Ovary (tissue), 9 donors: ENCODE measurements around the gene MED31. TPM values are rescaled to one million over a fixed set of nuclear protein-coding genes. Genes with fewer than 3 reads are reported as not detected.

Experiments used
- DNase-seq, 5 donors: peaks; one replicate each; pipeline ENCODE4 v3.0.0-alpha.2; 2019 to 2020
- H3K27ac ChIP-seq, 2 donors: fragments of 200-600 bp; one replicate each; pipeline versions ENCODE4 v1.5.1 to v1.8.0; 2019 to 2022
- H3K27me3 ChIP-seq: fragments of 200-600 bp; one replicate; pipeline ENCODE4 v1.8.0; 2022
- H3K36me3 ChIP-seq: fragments of 200-600 bp; sonication (generic); one replicate; pipeline ENCODE4 v1.5.1; 2019
- H3K4me1 ChIP-seq: one replicate; pipeline ENCODE4 v1.8.1; 2013; ENCODE audit warnings: mild to moderate bottlenecking, moderate library complexity; ENCODE audit not compliant: insufficient read depth
- H3K4me3 ChIP-seq: fragments of 200-600 bp; sonication (generic); one replicate; pipeline ENCODE4 v1.5.1; 2017
- H3K9me3 ChIP-seq, 2 donors: fragments of 200-600 bp in 1 of 2; sonication (generic) in 1 of 2; one replicate each; pipeline versions ENCODE4 v1.5.1 to v1.8.1; 2013 to 2019; ENCODE audit warnings: mild to moderate bottlenecking in 1 of 2, moderate library complexity in 1 of 2
- CTCF ChIP-seq, 3 donors: fragments of 450-650 bp in 2 of 3; fragments of 200-600 bp in 1 of 3; IDR thresholded peaks; one replicate each; pipeline versions ENCODE4 v1.5.1 to v1.8.0; 2016 to 2022; ENCODE audit warnings: antibody characterized with exemption in 3 of 3, mild to moderate bottlenecking in 1 of 3
- EP300 ChIP-seq: sonication (generic); formaldehyde crosslinking; IDR thresholded peaks from one replicate; pipeline ENCODE4 v1.6.1; 2017; ENCODE audit warnings: antibody characterized with exemption
- POLR2A ChIP-seq: fragments of 450-650 bp; IDR thresholded peaks from one replicate; pipeline ENCODE4 v1.6.1; 2017; ENCODE audit warnings: antibody characterized with exemption, mild to moderate bottlenecking, moderate library complexity
- WGBS, 3 donors: extraction: QIAGEN DNeasy Blood & Tissue Kit in 1 of 3; methylation state at CpG; one replicate each; pipeline versions ENCODE4 v1.1.5 to v1.1.7; 2013 to 2017; 5-methylcytosine and 5-hydroxymethylcytosine counted together
- intact Hi-C, 4 donors: fragments of 100-400 bp; cut with DNase I; formaldehyde crosslinking; loops; one replicate each; pipeline versions ENCODE4 v1.11.0 to v1.15.1; 2022 to 2023
- polyA plus RNA-seq, 2 donors: library from polyadenylated mRNA; stranded (reverse); fragments of 200-250 nt in 1 of 2; fragments of 350-450 nt in 1 of 2; fragmentation: Illumina TruSeq in 1 of 2; extraction: RNeasy Lipid Tissue Mini Kit (QIAGEN cat#74804) in 1 of 2; gene quantifications; one replicate each; pipeline ENCODE4 v1.2.3, GENCODE V29; 2013 to 2014
- total RNA-seq, 7 donors: library from RNA; depleted of rRNA in 2 of 7; stranded (reverse); fragments of >200 nt in 2 of 7; fragmentation: NEBNext Ultra II Directional in 3 of 7; extraction: Animal tissue kit (Norgen Biotek cat#: 25700) in 3 of 7; gene quantifications; one replicate each; pipeline versions ENCODE4 v1.1.0 to v1.2.4, GENCODE V29; 2016 to 2023
- donor health status: DM: no; HTN: no; CAD: no; lungs with moderate emphysema.
- donor health status: DM: no; HTN: no; CAD: no.
- donor health status: Bipolar disorder and iron deficiency.
- donor health status: DM: yes; HTN: yes; CAD: no.
- donor health status: DM: no; HTN: no; CAD: no.
- donor health status: DM: yes; HTN: yes; CAD: no.

Gene MED31
- total and polyA plus RNA-seq, 9 donors, result 15.0 to 21.9 (median 17.1) TPM

- intact Hi-C loops, result loop anchor here in 1 of 4 donors (10.0 kb wide), 1 partner anchor 156 kb away; no protein-coding TSS in a partner anchor
- Histone ChIP-seq H3K4me3 (no peak overlapping the region), H3K36me3 (no peaks in the 10 kb centered on the region), H3K9me3 (no peaks in the 10 kb centered on the region), H3K4me1 (no peaks in the 10 kb centered on the region), H3K27me3 (no peaks in the 10 kb centered on the region), H3K27ac (no peak overlapping the region)
- TF ChIP-seq EP300, result no peak
- TF ChIP-seq CTCF (IDR thresholded peaks at IDR 0.05), result no peak
- TF ChIP-seq POLR2A, result no peak
- WGBS, 3 donors, result 95 to 100% (median 100%) methylated on average over 1 of the region's 1 CpG
- DNase-seq, result no peak
Observed at GRCh38 chr17:6630390-6630789, 21.0 kb downstream of the MED31 start.

GRCh38 chr17:6627019-6627418, 24.4 kb downstream of the MED31 start:
- no peak for DNase-seq
- TF ChIP-seq POLR2A, result no peak
- TF ChIP-seq EP300, result no peak
- TF ChIP-seq CTCF (IDR thresholded peaks at IDR 0.05), result no peak
- H3K4me3 ChIP-seq, result no peak overlapping the region
- 39 to 44% (median 44%) methylated on average over 1 of the region's 1 CpG for WGBS, 3 donors
- H3K4me1 ChIP-seq, result no peaks in the 10 kb centered on the region
- no peaks in the 10 kb centered on the region for H3K36me3 ChIP-seq
- no peak overlapping the region for H3K27ac ChIP-seq
- H3K27me3 ChIP-seq, result no peaks in the 10 kb centered on the region
- intact Hi-C loops, result no loop called here
- H3K9me3 ChIP-seq, result no peaks in the 10 kb centered on the region

- 93 to 97% (median 96%) methylated on average over 6 of the region's 6 CpGs for WGBS, 3 donors
- intact Hi-C loops, result no loop called here
- no peaks in the 10 kb centered on the region for H3K36me3 ChIP-seq
Observed at GRCh38 chr17:6626616-6627015, 24.8 kb downstream of the MED31 start.

GRCh38 chr17:6623941-6624340, 27.5 kb downstream of the MED31 start:
- no peak for DNase-seq
- Histone ChIP-seq H3K27ac (no peak overlapping the region), H3K4me3 (no peak overlapping the region), H3K9me3 (no peaks in the 10 kb centered on the region), H3K27me3 (no peaks in the 10 kb centered on the region), H3K36me3 (no peaks in the 10 kb centered on the region), H3K4me1 (no peaks in the 10 kb centered on the region)
- WGBS, 3 donors, result 96% methylated on average over 3 of the region's 3 CpGs
- intact Hi-C loops, result no loop called here
- TF ChIP-seq POLR2A (no peak), EP300 (no peak), CTCF (IDR thresholded peaks at IDR 0.05) (no peak)

More at GRCh38 chr17:6626616-6627015, 24.8 kb downstream of the MED31 start:
- TF ChIP-seq POLR2A (no peak), EP300 (no peak), CTCF (IDR thresholded peaks at IDR 0.05) (no peak)
- Histone ChIP-seq H3K27ac (no peak overlapping the region), H3K9me3 (no peaks in the 10 kb centered on the region), H3K4me1 (no peaks in the 10 kb centered on the region), H3K27me3 (no peaks in the 10 kb centered on the region), H3K4me3 (no peak overlapping the region)
- DNase-seq, result no peak
